ENCODE measurements around the gene PNPLA4. TPM values are rescaled to one million over a fixed set of nuclear protein-coding genes. Genes with fewer than 3 reads are reported as not detected.

The PNPLA4 gene
- total RNA-seq, 1 donor from 2014 or later = 13.6 TPM

- DNase-seq = no peak
Measured at GRCh38 chrX:7852166-7852565, 75.0 kb downstream of the PNPLA4 start.

Small RNAs within 50 kb of the gene (small RNA-seq; reads per million reads assigned to genes)
- not detected for gene AC005296.1 (ENCODE audit: low replicate concordance)

Other genes with a start within 250 kb of the PNPLA4 start
- not detected for gene VCX, start 84.2 kb downstream of the PNPLA4 start, total RNA-seq
- not detected for gene VCX2, start 243.9 kb upstream of the PNPLA4 start, total RNA-seq

Measured in tongue (tissue), 3 donors.